ENCODE measurements around the gene ORAI2. TPM values are rescaled to one million over a fixed set of nuclear protein-coding genes. Genes with fewer than 3 reads are reported as not detected.
A peak's percentile ranks its signal among the peaks of the same experiment; 100 is the strongest.
"Not testable (repeated sequence)": the region's sequence is repeated elsewhere in the genome, so short reads cannot be mapped to it uniquely, and the experiment has no call there.

Gene ORAI2
- polyA plus RNA-seq (ENCODE audit: insufficient read length in 10 of 10): 10 to 100 TPM in 5 of 10 donors, 1 to 10 TPM in 5; 6.3 to 16.0 (median 9.7) TPM
- long read RNA-seq, donor 1, full-length matches to known transcripts: 4 of 4 reads
- long read RNA-seq, donor 1, partial matches to known transcripts: 0 of 4 reads
- long read RNA-seq, donor 1, other reads (novel, unspliced or antisense): 0 of 4 reads
- long read RNA-seq, donor 2, transcript ORAI2-208 (4 exons, 937 nt): major isoform, 5 of 6 reads
- long read RNA-seq, donor 2, partial matches to known transcripts: 0 of 6 reads
- long read RNA-seq, donor 2, other reads (novel, unspliced or antisense): 0 of 6 reads
- long read RNA-seq, donor 3: 0 reads
- long read RNA-seq, donor 4, transcript ORAI2-208 (4 exons, 937 nt): major isoform, 5 of 5 reads
- long read RNA-seq, donor 4, partial matches to known transcripts: 0 of 5 reads
- long read RNA-seq, donor 4, other reads (novel, unspliced or antisense): 0 of 5 reads
- long read RNA-seq, donor 5, full-length matches to known transcripts: 5 of 16 reads
- long read RNA-seq, donor 5, partial matches to known transcripts: 0 of 16 reads
- long read RNA-seq, donor 5, other reads (novel, unspliced or antisense): 11 of 16 reads
- long read RNA-seq, donor 6, partial matches to known transcripts: 0 of 4 reads
- long read RNA-seq, donor 6, other reads (novel, unspliced or antisense): 0 of 4 reads
- long read RNA-seq, donor 7, partial matches to known transcripts: 0 of 1 reads
- long read RNA-seq, donor 7, other reads (novel, unspliced or antisense): 0 of 1 reads
- long read RNA-seq, donor 8, partial matches to known transcripts: 8 of 12 reads
- long read RNA-seq, donor 8, other reads (novel, unspliced or antisense): 0 of 12 reads
- long read RNA-seq, donor 9, partial matches to known transcripts: 0 of 2 reads
- long read RNA-seq, donor 9, other reads (novel, unspliced or antisense): 0 of 2 reads

- peak; percentile 60 to 84 (median 84) for DNase-seq
Observed at GRCh38 chr7:102433219-102434038, at the start of gene ORAI2. Gene ORAI2, plus strand, starts transcription at chr7:102433575. Its CDS starts 5,382 bp downstream, at chr7:102438957.

- no peak for DNase-seq
Observed at GRCh38 chr7:102387064-102387463, 46.3 kb upstream of the ORAI2 start.

GRCh38 chr7:102389810-102390209, 43.6 kb upstream of the ORAI2 start:
- DNase-seq: no peak

- peak; percentile 71 to 85 (median 75) for DNase-seq
Observed at GRCh38 chr7:102390697-102391484, 42.5 kb upstream of the ORAI2 start.

DNA sequence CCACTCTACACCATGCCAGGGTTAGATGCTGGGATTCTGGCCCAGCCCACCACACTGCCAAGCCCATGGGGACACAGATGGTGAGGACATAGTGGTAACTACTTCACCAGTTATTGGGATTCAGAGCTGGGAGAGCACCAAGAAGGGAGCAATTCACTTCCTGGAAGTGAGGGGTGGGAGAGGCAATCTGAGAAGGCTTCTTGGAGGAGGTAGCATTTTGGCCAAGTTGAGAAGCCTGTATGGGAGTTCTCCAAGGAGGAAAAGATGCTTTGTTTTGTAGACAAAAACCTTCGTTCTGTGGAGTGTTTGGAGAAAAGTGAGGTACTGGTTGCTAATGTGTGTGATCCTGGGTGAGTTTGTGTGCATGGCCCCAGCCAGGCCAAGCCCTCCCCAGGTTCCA, 41.0 kb upstream of the ORAI2 start:
- no peak for DNase-seq

DNA sequence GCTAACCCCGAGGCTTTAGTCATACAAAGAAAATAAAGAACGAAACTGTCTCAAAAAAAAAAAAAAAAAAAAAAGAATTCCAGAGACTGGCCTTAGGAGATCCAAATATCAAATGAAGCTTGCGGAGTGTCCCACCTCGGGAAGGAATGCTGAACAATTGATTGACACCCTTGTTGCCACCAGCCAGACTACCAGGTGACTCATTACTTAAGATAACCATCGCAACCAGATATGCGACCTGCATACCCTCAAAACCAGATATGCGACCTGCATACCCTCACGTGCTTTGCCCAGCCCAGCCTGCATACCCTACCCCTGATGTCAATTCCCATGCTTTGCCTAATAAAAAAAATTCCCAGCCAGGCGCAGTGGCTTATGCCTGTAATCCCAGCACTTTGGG, 39.9 kb upstream of the ORAI2 start:
- no peak for DNase-seq

GRCh38 chr7:102395592-102395872, 37.8 kb upstream of the ORAI2 start:
- DNase-seq: no peak

DNA sequence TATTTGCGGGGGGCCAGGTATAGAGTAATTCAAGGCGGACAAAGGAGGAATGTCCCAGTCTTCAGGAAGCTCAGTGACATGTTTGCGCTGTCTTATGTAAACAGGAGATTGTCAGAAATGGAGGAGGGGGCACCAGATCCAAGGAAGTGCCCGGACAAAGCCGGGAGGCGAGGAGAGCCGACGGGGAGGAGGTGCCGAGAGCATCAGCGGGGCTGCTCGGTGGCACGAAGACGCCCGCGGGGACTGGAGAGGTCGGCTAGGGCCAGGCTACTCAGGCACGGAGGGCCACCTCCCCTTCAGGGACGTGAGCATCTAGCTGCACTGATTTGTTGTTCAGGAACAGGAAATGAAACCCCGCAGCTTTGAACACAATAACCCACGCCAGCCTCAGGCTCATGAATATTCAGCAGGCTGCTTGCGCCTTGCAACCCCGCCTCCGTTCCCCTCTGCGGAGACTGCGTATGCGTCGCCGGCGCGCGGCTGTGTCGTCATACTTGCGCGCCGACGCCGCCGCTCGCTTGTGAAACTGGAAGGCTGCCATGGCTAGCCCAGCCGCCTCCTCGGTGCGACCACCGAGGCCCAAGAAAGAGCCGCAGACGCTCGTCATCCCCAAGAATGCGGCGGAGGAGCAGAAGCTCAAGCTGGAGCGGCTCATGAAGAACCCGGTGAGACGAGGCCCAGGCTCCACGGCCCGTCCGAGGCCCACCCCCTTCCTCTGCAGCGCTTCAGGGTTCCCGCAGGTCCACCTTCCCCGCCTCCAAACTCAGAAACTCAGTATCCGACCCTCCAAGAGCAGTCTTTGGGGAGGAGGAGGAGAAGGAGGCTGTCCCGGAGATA, 37.3 kb upstream of the ORAI2 start, which contains the start of gene PRKRIP1:
Gene PRKRIP1 (plus strand): TSS at position 491 of the 837 bp plus-strand sequence. CDS start 49 bp downstream, at position 540.
- peak; percentile 83 to 95 (median 87) for DNase-seq

- DNase-seq: no peak
Observed at GRCh38 chr7:102396710-102397019, 36.7 kb upstream of the ORAI2 start.

GRCh38 chr7:102398543-102398942, 34.8 kb upstream of the ORAI2 start:
- DNase-seq: no peak

DNA sequence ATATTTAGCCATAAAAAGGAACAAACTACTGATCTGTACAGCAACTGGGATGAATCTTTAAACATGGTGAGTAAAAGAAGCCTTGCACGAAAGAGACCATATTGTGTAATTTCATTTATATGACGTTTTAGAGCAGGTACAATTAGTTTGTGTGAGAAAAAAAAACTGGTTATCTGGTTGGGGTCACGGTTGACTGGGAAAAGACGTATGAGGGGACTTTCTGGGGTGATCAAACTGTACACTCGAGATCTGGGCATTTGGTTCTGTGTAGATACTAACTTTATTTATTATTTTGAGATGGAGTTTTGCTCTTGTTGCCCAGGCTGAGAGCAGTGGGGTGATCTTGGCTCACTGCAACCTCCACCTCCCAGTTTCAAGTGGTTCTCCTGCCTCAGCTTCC, 33.0 kb upstream of the ORAI2 start:
- no peak for DNase-seq

- no peak for DNase-seq
Observed at GRCh38 chr7:102403563-102403962, 29.8 kb upstream of the ORAI2 start.

- DNase-seq: peak in 2 of 3 donors; percentile 22 to 34
Observed at GRCh38 chr7:102404005-102404861, 29.1 kb upstream of the ORAI2 start.

GRCh38 chr7:102404862-102405188, 28.6 kb upstream of the ORAI2 start:
- DNase-seq: not testable (repeated sequence)

- no peak for DNase-seq
Observed at GRCh38 chr7:102407910-102408309, 25.5 kb upstream of the ORAI2 start.

DNA sequence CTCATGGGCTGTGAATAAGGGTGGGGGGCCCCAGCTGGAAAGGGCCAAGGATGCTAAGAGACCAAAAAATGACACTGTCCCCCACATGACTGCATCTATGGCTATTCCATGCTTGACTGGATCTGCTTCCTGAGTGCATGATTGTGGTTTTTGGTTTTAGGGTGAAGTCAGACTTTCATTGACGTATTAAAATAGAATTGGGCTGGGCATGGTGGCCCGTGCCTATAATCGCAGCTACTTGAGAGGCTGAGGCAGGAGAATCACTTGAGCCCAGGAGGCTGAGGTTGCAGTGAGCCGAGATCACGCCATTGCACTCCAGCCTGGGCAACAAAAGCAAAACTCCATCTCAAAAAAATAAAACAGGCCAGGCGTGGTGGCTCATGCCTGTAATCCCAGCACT, 24.8 kb upstream of the ORAI2 start:
- not testable (repeated sequence) for DNase-seq

- no peak for DNase-seq
Observed at GRCh38 chr7:102409340-102409739, 24.0 kb upstream of the ORAI2 start.

DNA sequence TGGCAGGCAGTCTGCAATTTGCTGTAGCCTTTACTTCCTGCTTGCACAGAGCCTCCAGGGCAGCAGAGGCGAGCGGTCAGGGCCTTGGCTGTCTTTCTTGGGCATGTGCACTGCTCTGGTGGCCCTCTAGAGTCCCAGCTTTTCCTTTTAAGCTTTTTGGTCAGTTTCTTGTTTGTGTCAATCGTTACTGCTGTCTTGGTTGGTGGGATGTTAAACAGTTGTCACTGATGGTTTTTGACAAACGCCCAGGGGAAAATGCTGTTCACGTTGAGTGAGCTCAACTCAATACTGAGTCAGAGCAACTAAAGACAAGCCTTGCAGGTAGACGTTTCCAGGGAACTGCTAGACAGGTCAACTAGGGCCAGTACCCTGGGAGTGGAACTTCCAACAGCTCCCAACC, 23.3 kb upstream of the ORAI2 start:
- no peak for DNase-seq

DNA sequence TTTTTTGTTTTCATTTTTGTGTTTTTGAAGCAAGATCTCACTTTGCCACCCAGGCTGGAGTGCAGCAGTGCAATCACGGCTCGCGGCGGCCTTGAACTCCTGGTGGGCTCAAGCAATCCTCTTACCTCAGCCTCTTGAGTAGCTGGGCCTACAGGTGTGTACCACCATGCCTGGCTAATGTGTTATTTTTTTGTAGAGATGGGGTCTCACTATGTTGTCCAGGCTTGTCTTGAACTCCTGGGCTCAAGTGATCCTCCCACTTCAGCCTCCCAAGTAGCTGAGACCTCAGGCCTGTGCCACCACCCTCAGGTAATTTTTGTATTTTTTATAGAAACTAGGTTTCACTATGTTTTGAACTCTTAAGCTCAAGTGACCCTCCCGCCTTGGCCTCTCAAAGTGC, 22.5 kb upstream of the ORAI2 start:
- DNase-seq: no peak
